ENCODE measurements around the gene MPO.

Gene MPO

DNA sequence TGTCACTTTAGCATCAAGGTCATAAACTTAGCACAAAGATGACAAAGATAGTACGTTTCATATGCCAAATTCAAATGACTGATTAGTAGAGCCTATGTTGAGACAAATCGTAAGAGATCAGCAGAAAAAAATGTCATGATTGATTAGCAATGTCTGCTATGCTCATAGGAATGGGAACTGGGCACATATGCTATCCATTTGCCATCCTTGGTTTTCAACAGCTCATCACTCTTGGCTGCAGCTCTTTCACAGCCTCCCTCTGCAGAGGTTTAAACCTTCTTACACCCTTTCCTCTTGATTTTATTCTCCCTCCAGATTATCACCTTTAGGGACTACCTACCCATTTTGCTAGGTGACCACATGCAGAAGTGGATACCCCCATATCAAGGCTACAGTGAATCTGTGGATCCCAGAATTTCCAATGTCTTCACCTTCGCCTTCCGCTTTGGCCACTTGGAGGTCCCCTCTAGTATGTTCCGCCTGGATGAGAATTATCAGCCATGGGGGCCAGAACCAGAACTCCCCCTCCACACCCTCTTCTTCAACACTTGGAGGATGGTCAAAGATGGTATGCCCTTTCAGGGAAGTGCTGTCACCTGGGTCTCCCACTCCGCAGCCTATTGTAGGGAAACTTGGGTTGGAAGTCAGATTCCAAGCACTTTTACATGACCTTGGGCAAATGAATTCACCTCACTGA, 16.2 kb downstream of the MPO start:
- DNase-seq = no peak
- Histone ChIP-seq H2BK5ac (ENCODE audit: low read length) (no peak overlapping the region), H3K9ac (ENCODE audit: low read length) (no peak overlapping the region), H2AK5ac (ENCODE audit: low read length) (no peak overlapping the region), H3K79me2 (ENCODE audit: control insufficient read depth, insufficient read depth, low read length) (no peaks in the 10 kb centered on the region), H3K4me3 (ENCODE audit: low read length) (no peak overlapping the region), H3K4me2 (ENCODE audit: low read length) (no peak overlapping the region), H3K36me3 (ENCODE audit: control insufficient read depth, insufficient read depth, low read length) (no peaks in the 10 kb centered on the region), H3K18ac (ENCODE audit: low read length) (no peak overlapping the region), H3K27ac (ENCODE audit: low read depth, low read length) (no peak overlapping the region), H3K4ac (ENCODE audit: low read depth, low read length) (no peak overlapping the region), H4K8ac (ENCODE audit: low read depth, low read length) (no peak overlapping the region), H2BK120ac (ENCODE audit: low read depth, low read length) (no peak overlapping the region), H2BK15ac (replicated peaks; ENCODE audit: low read depth) (no peak overlapping the region), H3K27me3 (ENCODE audit: insufficient read depth, low read length, poor library complexity) (no peaks in the 10 kb centered on the region), H3K4me1 (ENCODE audit: control insufficient read depth, low read depth, low read length) (no peaks in the 10 kb centered on the region), H3K56ac (ENCODE audit: low read length) (no peak overlapping the region), H3K79me1 (ENCODE audit: low read length) (no peaks in the 10 kb centered on the region), H4K5ac (ENCODE audit: low read length) (no peak overlapping the region), H3K23ac (ENCODE audit: low read length) (no peak overlapping the region)
- no CpG with 5 or more reads among the region's 6 CpGs for WGBS (ENCODE audit: extremely low coverage, insufficient coverage, low lambda C conversion rate)

DNA sequence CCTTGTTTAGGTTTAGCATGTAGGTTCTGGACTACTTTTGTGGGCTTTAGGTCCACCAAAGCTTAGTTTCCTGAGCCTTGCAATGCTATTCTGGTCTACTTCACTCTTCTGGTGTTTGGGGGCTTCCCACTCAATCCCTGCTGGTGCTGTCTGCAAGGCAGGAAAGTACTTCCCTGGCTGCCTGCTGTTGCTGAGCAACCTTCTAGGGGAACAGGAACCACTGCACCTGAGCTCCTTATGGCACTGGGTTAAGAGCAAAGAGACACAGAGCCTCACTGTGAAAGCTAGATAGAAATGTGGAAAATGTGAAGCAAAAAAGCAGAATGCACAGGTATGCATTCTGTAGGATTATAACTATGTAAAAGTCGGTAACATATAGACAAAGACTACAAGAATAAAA, 17.0 kb downstream of the MPO start:
- H2BK120ac ChIP-seq (ENCODE audit: low read depth, low read length) = no peak overlapping the region
- H2BK15ac ChIP-seq (replicated peaks; ENCODE audit: low read depth) = no peak overlapping the region
- H2AK5ac ChIP-seq (ENCODE audit: low read length) = no peak overlapping the region
- H3K4me2 ChIP-seq (ENCODE audit: low read length) = no peak overlapping the region
- H4K5ac ChIP-seq (ENCODE audit: low read length) = no peak overlapping the region
- no CpG with 5 or more reads among the region's 1 CpG for WGBS (ENCODE audit: extremely low coverage, insufficient coverage, low lambda C conversion rate)
- no peak overlapping the region for H3K56ac ChIP-seq (ENCODE audit: low read length)
- DNase-seq = no peak
- H3K18ac ChIP-seq (ENCODE audit: low read length) = no peak overlapping the region
- no peak overlapping the region for H2BK5ac ChIP-seq (ENCODE audit: low read length)
- H3K27me3 ChIP-seq (ENCODE audit: insufficient read depth, low read length, poor library complexity) = no peaks in the 10 kb centered on the region
- H3K4me1 ChIP-seq (ENCODE audit: control insufficient read depth, low read depth, low read length) = no peaks in the 10 kb centered on the region
- no peak overlapping the region for H4K8ac ChIP-seq (ENCODE audit: low read depth, low read length)
- no peaks in the 10 kb centered on the region for H3K36me3 ChIP-seq (ENCODE audit: control insufficient read depth, insufficient read depth, low read length)
- H3K27ac ChIP-seq (ENCODE audit: low read depth, low read length) = no peak overlapping the region
- H3K79me2 ChIP-seq (ENCODE audit: control insufficient read depth, insufficient read depth, low read length) = no peaks in the 10 kb centered on the region
- H3K79me1 ChIP-seq (ENCODE audit: low read length) = no peaks in the 10 kb centered on the region
- H3K23ac ChIP-seq (ENCODE audit: low read length) = no peak overlapping the region
- no peak overlapping the region for H3K4me3 ChIP-seq (ENCODE audit: low read length)
- H3K4ac ChIP-seq (ENCODE audit: low read depth, low read length) = no peak overlapping the region
- no peak overlapping the region for H3K9ac ChIP-seq (ENCODE audit: low read length)

- H3K56ac ChIP-seq (ENCODE audit: low read length) = no peak overlapping the region
- H4K5ac ChIP-seq (ENCODE audit: low read length) = no peak overlapping the region
- no peaks in the 10 kb centered on the region for H3K79me2 ChIP-seq (ENCODE audit: control insufficient read depth, insufficient read depth, low read length)
- H3K4me1 ChIP-seq (ENCODE audit: control insufficient read depth, low read depth, low read length) = no peaks in the 10 kb centered on the region
- H3K18ac ChIP-seq (ENCODE audit: low read length) = no peak overlapping the region
- H2BK120ac ChIP-seq (ENCODE audit: low read depth, low read length) = no peak overlapping the region
- no peak for DNase-seq
- no CpG with 5 or more reads among the region's 11 CpGs for WGBS (ENCODE audit: extremely low coverage, insufficient coverage, low lambda C conversion rate)
- H3K27me3 ChIP-seq (ENCODE audit: insufficient read depth, low read length, poor library complexity) = no peaks in the 10 kb centered on the region
- H3K4me3 ChIP-seq (ENCODE audit: low read length) = no peak overlapping the region
- no peaks in the 10 kb centered on the region for H3K36me3 ChIP-seq (ENCODE audit: control insufficient read depth, insufficient read depth, low read length)
- no peak overlapping the region for H3K27ac ChIP-seq (ENCODE audit: low read depth, low read length)
- H2AK5ac ChIP-seq (ENCODE audit: low read length) = no peak overlapping the region
- H3K79me1 ChIP-seq (ENCODE audit: low read length) = no peaks in the 10 kb centered on the region
- no peak overlapping the region for H3K23ac ChIP-seq (ENCODE audit: low read length)
- H3K4ac ChIP-seq (ENCODE audit: low read depth, low read length) = no peak overlapping the region
- H3K9ac ChIP-seq (ENCODE audit: low read length) = no peak overlapping the region
- no peak overlapping the region for H2BK15ac ChIP-seq (replicated peaks; ENCODE audit: low read depth)
- H4K8ac ChIP-seq (ENCODE audit: low read depth, low read length) = no peak overlapping the region
- H2BK5ac ChIP-seq (ENCODE audit: low read length) = no peak overlapping the region
- no peak overlapping the region for H3K4me2 ChIP-seq (ENCODE audit: low read length)
Observed at GRCh38 chr17:58262149-58262548, 18.6 kb downstream of the MPO start.

DNA sequence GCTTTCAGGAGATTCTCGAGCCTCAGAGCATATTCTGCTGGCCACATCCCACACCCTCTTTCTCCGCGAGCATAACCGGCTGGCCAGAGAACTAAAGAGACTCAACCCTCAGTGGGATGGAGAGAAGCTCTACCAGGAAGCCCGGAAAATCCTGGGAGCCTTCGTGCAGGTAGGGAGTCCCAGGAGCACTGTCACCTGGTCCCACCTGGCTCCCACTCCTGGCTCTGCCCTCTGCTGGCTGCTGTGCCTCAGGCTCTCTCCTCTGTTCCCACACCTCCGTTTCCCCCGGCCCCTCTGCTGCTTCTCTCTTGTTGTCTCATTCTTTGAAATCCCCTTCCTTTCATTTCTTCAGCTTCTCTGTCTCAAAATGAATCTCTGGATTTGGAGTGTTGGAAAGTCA, 25.9 kb downstream of the MPO start:
- Histone ChIP-seq H3K4me2 (ENCODE audit: low read length) (no peak overlapping the region), H3K27me3 (ENCODE audit: insufficient read depth, low read length, poor library complexity) (peaks cover 6% of the 10 kb centered on the region), H2BK120ac (ENCODE audit: low read depth, low read length) (no peak overlapping the region), H3K79me2 (ENCODE audit: control insufficient read depth, insufficient read depth, low read length) (no peaks in the 10 kb centered on the region), H2BK15ac (replicated peaks; ENCODE audit: low read depth) (no peak overlapping the region), H3K23ac (ENCODE audit: low read length) (no peak overlapping the region), H3K27ac (ENCODE audit: low read depth, low read length) (no peak overlapping the region), H4K8ac (ENCODE audit: low read depth, low read length) (no peak overlapping the region), H3K4ac (ENCODE audit: low read depth, low read length) (no peak overlapping the region), H3K4me3 (ENCODE audit: low read length) (no peak overlapping the region), H2BK5ac (ENCODE audit: low read length) (no peak overlapping the region), H4K5ac (ENCODE audit: low read length) (no peak overlapping the region), H2AK5ac (ENCODE audit: low read length) (no peak overlapping the region), H3K79me1 (ENCODE audit: low read length) (no peaks in the 10 kb centered on the region), H3K4me1 (ENCODE audit: control insufficient read depth, low read depth, low read length) (no peaks in the 10 kb centered on the region), H3K56ac (ENCODE audit: low read length) (no peak overlapping the region), H3K9ac (ENCODE audit: low read length) (no peak overlapping the region), H3K36me3 (ENCODE audit: control insufficient read depth, insufficient read depth, low read length) (no peaks in the 10 kb centered on the region), H3K18ac (ENCODE audit: low read length) (no peak overlapping the region)
- no CpG with 5 or more reads among the region's 8 CpGs for WGBS (ENCODE audit: extremely low coverage, insufficient coverage, low lambda C conversion rate)
- DNase-seq = peak; percentile 46

DNA sequence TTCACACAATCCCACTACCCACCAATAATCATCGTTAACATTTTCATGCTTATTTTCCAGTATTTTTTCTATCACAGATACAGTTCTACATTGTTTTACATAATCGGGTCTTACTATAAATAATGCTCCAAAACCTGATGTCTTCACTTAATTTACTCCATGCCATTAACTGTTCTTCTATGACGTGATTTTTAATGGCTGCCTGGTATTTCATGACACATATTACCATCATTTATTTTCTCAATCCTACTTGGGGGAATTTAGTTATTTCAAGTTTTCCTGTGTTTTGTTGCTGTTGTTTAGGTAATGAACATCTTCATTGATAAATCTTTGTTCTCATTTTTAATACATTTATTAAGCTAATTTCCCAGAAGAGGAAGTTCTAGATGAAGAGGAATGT, 27.7 kb downstream of the MPO start:
- WGBS (ENCODE audit: extremely low coverage, insufficient coverage, low lambda C conversion rate) = 100% methylated on average over 2 of the region's 3 CpGs
- H3K56ac ChIP-seq (ENCODE audit: low read length) = no peak overlapping the region

GRCh38 chr17:58252141-58252540, 28.6 kb downstream of the MPO start:
- DNase-seq = no peak
- Histone ChIP-seq H3K4me2 (ENCODE audit: low read length) (no peak overlapping the region), H2BK120ac (ENCODE audit: low read depth, low read length) (no peak overlapping the region), H3K79me2 (ENCODE audit: control insufficient read depth, insufficient read depth, low read length) (no peaks in the 10 kb centered on the region), H4K8ac (ENCODE audit: low read depth, low read length) (no peak overlapping the region), H3K27ac (ENCODE audit: low read depth, low read length) (no peak overlapping the region), H2BK5ac (ENCODE audit: low read length) (no peak overlapping the region), H3K23ac (ENCODE audit: low read length) (no peak overlapping the region), H4K5ac (ENCODE audit: low read length) (no peak overlapping the region), H3K4me3 (ENCODE audit: low read length) (no peak overlapping the region), H2BK15ac (replicated peaks; ENCODE audit: low read depth) (no peak overlapping the region), H3K79me1 (ENCODE audit: low read length) (no peaks in the 10 kb centered on the region), H3K4ac (ENCODE audit: low read depth, low read length) (no peak overlapping the region), H2AK5ac (ENCODE audit: low read length) (no peak overlapping the region), H3K36me3 (ENCODE audit: control insufficient read depth, insufficient read depth, low read length) (no peaks in the 10 kb centered on the region), H3K27me3 (ENCODE audit: insufficient read depth, low read length, poor library complexity) (peaks cover 20% of the 10 kb centered on the region), H3K9ac (ENCODE audit: low read length) (no peak overlapping the region), H3K18ac (ENCODE audit: low read length) (no peak overlapping the region), H3K4me1 (ENCODE audit: control insufficient read depth, low read depth, low read length) (no peaks in the 10 kb centered on the region), H3K56ac (ENCODE audit: low read length) (no peak overlapping the region)
- WGBS (ENCODE audit: extremely low coverage, insufficient coverage, low lambda C conversion rate) = no CpG with 5 or more reads among the region's 9 CpGs

More for the DNA sequence above, 27.7 kb downstream of the MPO start:
- Histone ChIP-seq H3K27ac (ENCODE audit: low read depth, low read length) (no peak overlapping the region), H2AK5ac (ENCODE audit: low read length) (no peak overlapping the region), H3K79me1 (ENCODE audit: low read length) (no peaks in the 10 kb centered on the region), H3K27me3 (ENCODE audit: insufficient read depth, low read length, poor library complexity) (peaks cover 18% of the 10 kb centered on the region), H3K18ac (ENCODE audit: low read length) (no peak overlapping the region), H2BK15ac (replicated peaks; ENCODE audit: low read depth) (no peak overlapping the region), H3K4me1 (ENCODE audit: control insufficient read depth, low read depth, low read length) (no peaks in the 10 kb centered on the region), H3K4ac (ENCODE audit: low read depth, low read length) (no peak overlapping the region), H3K79me2 (ENCODE audit: control insufficient read depth, insufficient read depth, low read length) (no peaks in the 10 kb centered on the region), H4K8ac (ENCODE audit: low read depth, low read length) (no peak overlapping the region), H3K4me2 (ENCODE audit: low read length) (no peak overlapping the region), H3K9ac (ENCODE audit: low read length) (no peak overlapping the region), H2BK5ac (ENCODE audit: low read length) (no peak overlapping the region), H3K23ac (ENCODE audit: low read length) (no peak overlapping the region), H2BK120ac (ENCODE audit: low read depth, low read length) (no peak overlapping the region), H3K4me3 (ENCODE audit: low read length) (no peak overlapping the region), H3K36me3 (ENCODE audit: control insufficient read depth, insufficient read depth, low read length) (no peaks in the 10 kb centered on the region), H4K5ac (ENCODE audit: low read length) (no peak overlapping the region)
- DNase-seq = no peak
